CD14-positive monocyte (primary cell): Measurements from ENCODE around the gene DGCR2. TPM values are rescaled to one million over a fixed set of nuclear protein-coding genes. Genes with fewer than 3 reads are reported as not detected.

Experiments used
- DNase-seq, 3 donors: peaks; one replicate each; pipeline ENCODE4 v3.0.0-alpha.2; 2011 to 2022
- H2AFZ ChIP-seq: 2 replicates; pipeline ENCODE4 v1.6.0; 2012; ENCODE audit warnings: mild to moderate bottlenecking, low read depth, low read length, inconsistent platforms; ENCODE audit not compliant: insufficient read depth, poor library complexity, severe bottlenecking
- H3K27ac ChIP-seq, 2 donors: 1 replicate in 1 of 2; 2 replicates in 1 of 2; pipeline ENCODE4 v1.5.1; 2012 to 2013; ENCODE audit warnings: low read length in 2 of 2, control low read depth in 1 of 2, inconsistent platforms in 1 of 2, low read depth in 1 of 2, mild to moderate bottlenecking in 1 of 2
- H3K27me3 ChIP-seq, 2 donors: one replicate each; pipeline versions ENCODE4 v1.6.0 to v1.6.1; 2011 to 2013; ENCODE audit warnings: low read length in 2 of 2; ENCODE audit not compliant: control insufficient read depth in 2 of 2, insufficient read depth in 2 of 2
- H3K36me3 ChIP-seq, 2 donors: replicated peaks in 1 of 2; 1 replicate in 1 of 2; 2 replicates in 1 of 2; pipeline versions ENCODE4 v1.5.1 to v1.6.1; 2012 to 2013; ENCODE audit warnings: low read length in 2 of 2, control low read depth in 1 of 2, inconsistent platforms in 1 of 2, mild to moderate bottlenecking in 1 of 2; ENCODE audit not compliant: insufficient read depth in 2 of 2, control insufficient read depth in 1 of 2
- H3K4me1 ChIP-seq, 2 donors: 1 replicate in 1 of 2; 2 replicates in 1 of 2; pipeline versions ENCODE4 v1.5.1 to v1.6.1; 2012 to 2013; ENCODE audit warnings: low read length in 2 of 2, control low read depth in 1 of 2, inconsistent platforms in 1 of 2, mild to moderate bottlenecking in 1 of 2, moderate library complexity in 1 of 2; ENCODE audit not compliant: insufficient read depth in 2 of 2, control insufficient read depth in 1 of 2
- H3K4me2 ChIP-seq: replicated peaks from 2 replicates; pipeline ENCODE3; 2012; ENCODE audit warnings: low read length, moderate library complexity, mild to moderate bottlenecking; ENCODE audit not compliant: poor library complexity, severe bottlenecking; ENCODE audit errors: extremely low read depth
- H3K4me3 ChIP-seq, 3 experiments: fragments of 200-600 bp in 1 of 3; sonication (generic) in 1 of 3; replicated peaks in 1 of 3; 1 replicate in 2 of 3; 2 replicates in 1 of 3; pipeline ENCODE4 v1.5.1; 2011 to 2013; ENCODE audit warnings: low read length in 3 of 3, mild to moderate bottlenecking in 3 of 3, control low read depth in 2 of 3, low read depth in 2 of 3, inconsistent platforms in 1 of 3, moderate library complexity in 1 of 3
- H3K79me2 ChIP-seq: 2 replicates; pipeline ENCODE4 v1.6.0; 2012; ENCODE audit warnings: mild to moderate bottlenecking, control low read depth, inconsistent platforms, low read length, moderate library complexity; ENCODE audit not compliant: insufficient read depth
- H3K9ac ChIP-seq: 2 replicates; pipeline ENCODE4 v1.6.0; 2017; ENCODE audit warnings: low read length, mild to moderate bottlenecking; ENCODE audit not compliant: insufficient read depth, poor library complexity, severe bottlenecking
- H3K9me3 ChIP-seq, 2 donors: replicated peaks in 1 of 2; 1 replicate in 1 of 2; 2 replicates in 1 of 2; pipeline versions ENCODE4 v1.5.1 to v1.6.1; 2012 to 2013; ENCODE audit warnings: low read length in 2 of 2, control low read depth in 1 of 2; ENCODE audit not compliant: control insufficient read depth in 1 of 2, insufficient read depth in 1 of 2
- H4K20me1 ChIP-seq: 2 replicates; pipeline ENCODE4 v1.6.0; 2012; ENCODE audit warnings: mild to moderate bottlenecking, low read length, control low read depth, moderate library complexity; ENCODE audit not compliant: insufficient read depth
- H3K27ac Mint-ChIP-seq, 7 donors: one replicate each; pipeline ENCODE4 v1.8.0; 2020; ENCODE audit warnings: mild to moderate bottlenecking in 7 of 7, mixed read lengths in 7 of 7, moderate library complexity in 6 of 7, inconsistent platforms in 2 of 7
- H3K27me3 Mint-ChIP-seq, 3 donors: one replicate each; pipeline ENCODE4 v1.8.0; 2021 to 2022; ENCODE audit warnings: low read depth in 3 of 3, mild to moderate bottlenecking in 3 of 3, mixed read lengths in 3 of 3, moderate library complexity in 3 of 3, inconsistent platforms in 1 of 3
- H3K36me3 Mint-ChIP-seq, 2 donors: one replicate each; pipeline ENCODE4 v1.8.0; 2020; ENCODE audit warnings: mixed read lengths in 2 of 2, inconsistent platforms in 1 of 2, mild to moderate bottlenecking in 1 of 2
- H3K4me1 Mint-ChIP-seq: one replicate; pipeline ENCODE4 v1.8.0; 2020; ENCODE audit warnings: mild to moderate bottlenecking, mixed read lengths
- H3K4me3 Mint-ChIP-seq, 2 donors: one replicate each; pipeline ENCODE4 v1.8.0; 2020; ENCODE audit warnings: mild to moderate bottlenecking in 2 of 2, mixed read lengths in 2 of 2, moderate library complexity in 1 of 2
- H3K9me3 Mint-ChIP-seq, 7 donors: one replicate each; pipeline ENCODE4 v1.8.0; 2020 to 2022; ENCODE audit warnings: mixed read lengths in 7 of 7, mild to moderate bottlenecking in 6 of 7, moderate library complexity in 6 of 7, inconsistent platforms in 2 of 7
- CTCF ChIP-seq: fragments of 200-600 bp; IDR thresholded peaks from one replicate; pipeline ENCODE4 v1.8.0; 2022; ENCODE audit warnings: antibody characterized with exemption, mild to moderate bottlenecking
- WGBS: methylation state at CpG from one replicate; pipeline ENCODE4 v1.1.5; 2013; ENCODE audit warnings: missing lambda C conversion rate; ENCODE audit not compliant: insufficient coverage; 5-methylcytosine and 5-hydroxymethylcytosine counted together
- intact Hi-C, 2 donors: fragments of 100-400 bp; cut with micrococcal nuclease; formaldehyde crosslinking; loops; one replicate each; pipeline versions ENCODE4 v1.15.0 to v1.15.1; 2023
- polyA plus RNA-seq, 3 donors: library from polyadenylated mRNA; depleted of rRNA in 1 of 3; unstranded in 2 of 3; stranded (reverse) in 1 of 3; fragments of 300-500 nt in 2 of 3; fragments of >200 nt in 1 of 3; fragmentation: Illumina TruSeq in 2 of 3; gene quantifications; 1 replicate in 2 of 3; 2 replicates in 1 of 3; pipeline ENCODE4 v1.2.3, GENCODE V29; 2012 to 2021

Gene DGCR2
- polyA plus RNA-seq, 3 donors: 28.9 to 37.0 (median 36.2) TPM

- Histone ChIP-seq H3K27ac (no peak overlapping the region), H3K27me3 (no peaks in the 10 kb centered on the region), H2AFZ (no peak overlapping the region), H3K9me3 (no peaks in the 10 kb centered on the region), H3K4me1 (peaks cover 21 to 23% of the 10 kb centered on the region in 2 donors), H4K20me1 (peaks cover 15% of the 10 kb centered on the region), H3K9ac (no peak overlapping the region), H3K79me2 (peaks cover 22% of the 10 kb centered on the region), H3K36me3 (no peaks in the 10 kb centered on the region), H3K4me2 (no peak overlapping the region), H3K4me3 (no peak overlapping the region)
- H3K4me3 Mint-ChIP-seq: no peak overlapping the region
- 97% methylated on average over 10 of the region's 11 CpGs for whole genome bisulfite sequencing
- TF ChIP-seq CTCF: no peak
- DNase-seq: no peak
- no peak overlapping the region for H3K27ac Mint-ChIP-seq
- H3K36me3 Mint-ChIP-seq: peaks cover 0 to 8% of the 10 kb centered on the region in 2 donors
- peaks cover 23% of the 10 kb centered on the region for H3K4me1 Mint-ChIP-seq
- peaks cover 0 to 3% (median 0%) of the 10 kb centered on the region in 7 donors for H3K9me3 Mint-ChIP-seq
- peaks cover 1 to 9% (median 7%) of the 10 kb centered on the region in 3 donors for H3K27me3 Mint-ChIP-seq
- intact Hi-C loops: no loop called here
These were observed 2.8 kb upstream of the DGCR2 start for GRCh38 chr22:19125011-19125410.

GRCh38 chr22:19124377-19124776 is 2.2 kb upstream of the DGCR2 start:
- intact Hi-C loops: loop anchor here (5.0 kb wide), 2 partner anchors 37 to 168 kb away; partner anchors contain the start of gene CLTCL1 (in 1 of the 2)
- WGBS: 94% methylated on average over 3 of the region's 4 CpGs
- Histone ChIP-seq H3K79me2 (peaks cover 28% of the 10 kb centered on the region), H4K20me1 (peaks cover 21% of the 10 kb centered on the region), H3K27me3 (no peaks in the 10 kb centered on the region), H2AFZ (no peak overlapping the region), H3K4me2 (no peak overlapping the region), H3K4me3 (no peak overlapping the region), H3K9ac (no peak overlapping the region), H3K36me3 (no peaks in the 10 kb centered on the region), H3K9me3 (no peaks in the 10 kb centered on the region), H3K4me1 (peaks cover 27 to 29% of the 10 kb centered on the region in 2 donors), H3K27ac (no peak overlapping the region)
- Mint-ChIP-seq H3K36me3 (peaks cover 0 to 15% of the 10 kb centered on the region in 2 donors), H3K9me3 (peaks cover 0 to 3% (median 0%) of the 10 kb centered on the region in 7 donors), H3K27ac (no peak overlapping the region), H3K4me1 (peaks cover 30% of the 10 kb centered on the region), H3K4me3 (no peak overlapping the region), H3K27me3 (peaks cover 1 to 7% (median 7%) of the 10 kb centered on the region in 3 donors)
- DNase-seq: no peak
- no peak for TF ChIP-seq CTCF
